ENCODE data around the gene KCNG1. TPM values are rescaled to one million over a fixed set of nuclear protein-coding genes. Genes with fewer than 3 reads are reported as not detected.

KCNG1 gene
- total RNA-seq, 6 experiments from 2014 or later, result 3.0 to 5.4 (median 3.5) TPM

DNA sequence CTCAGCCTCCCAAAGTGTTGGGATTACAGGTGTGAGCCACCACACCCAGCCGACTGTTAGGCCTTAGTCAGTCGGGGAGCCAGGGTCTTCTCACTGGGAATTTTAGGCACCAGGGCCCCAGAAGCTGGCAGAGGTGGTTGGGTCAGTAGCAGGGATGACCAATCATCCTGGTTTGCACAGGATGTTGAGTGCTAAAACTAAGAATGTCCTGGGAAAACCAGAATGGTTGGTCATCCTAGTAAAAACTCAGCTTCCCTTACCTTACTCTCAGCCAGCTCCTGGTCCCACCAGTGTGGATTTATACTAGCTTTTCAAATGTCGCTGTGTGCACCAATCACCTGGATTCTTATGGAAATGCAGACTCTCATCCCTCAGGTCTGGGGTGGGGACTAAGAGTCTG is 31.8 kb downstream of the KCNG1 start:
- H3K9me3 Mint-ChIP-seq, result no peaks in the 10 kb centered on the region
- no peaks in the 10 kb centered on the region; the same call in 1 of the 2 replicates for H3K27me3 Mint-ChIP-seq (ENCODE audit: insufficient read depth)
- H3K36me3 Mint-ChIP-seq (ENCODE audit: low read depth), result 0 out of 2 replicates have a peak, but pooled peaks cover 4% of the 10 kb centered on the region
- peak overlapping the region; percentile 43; the same call in 1 of the 2 replicates for H3K27ac Mint-ChIP-seq
- H3K4me1 Mint-ChIP-seq (ENCODE audit: low read depth), result peaks cover 27% of the 10 kb centered on the region
- DNase-seq, result no peak
- TF ChIP-seq, protein P1, sequence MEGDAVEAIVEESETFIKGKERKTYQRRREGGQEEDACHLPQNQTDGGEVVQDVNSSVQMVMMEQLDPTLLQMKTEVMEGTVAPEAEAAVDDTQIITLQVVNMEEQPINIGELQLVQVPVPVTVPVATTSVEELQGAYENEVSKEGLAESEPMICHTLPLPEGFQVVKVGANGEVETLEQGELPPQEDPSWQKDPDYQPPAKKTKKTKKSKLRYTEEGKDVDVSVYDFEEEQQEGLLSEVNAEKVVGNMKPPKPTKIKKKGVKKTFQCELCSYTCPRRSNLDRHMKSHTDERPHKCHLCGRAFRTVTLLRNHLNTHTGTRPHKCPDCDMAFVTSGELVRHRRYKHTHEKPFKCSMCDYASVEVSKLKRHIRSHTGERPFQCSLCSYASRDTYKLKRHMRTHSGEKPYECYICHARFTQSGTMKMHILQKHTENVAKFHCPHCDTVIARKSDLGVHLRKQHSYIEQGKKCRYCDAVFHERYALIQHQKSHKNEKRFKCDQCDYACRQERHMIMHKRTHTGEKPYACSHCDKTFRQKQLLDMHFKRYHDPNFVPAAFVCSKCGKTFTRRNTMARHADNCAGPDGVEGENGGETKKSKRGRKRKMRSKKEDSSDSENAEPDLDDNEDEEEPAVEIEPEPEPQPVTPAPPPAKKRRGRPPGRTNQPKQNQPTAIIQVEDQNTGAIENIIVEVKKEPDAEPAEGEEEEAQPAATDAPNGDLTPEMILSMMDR (IDR thresholded peaks at IDR 0.05), result no peak
- no peak overlapping the region for H3K4me3 Mint-ChIP-seq

DNA sequence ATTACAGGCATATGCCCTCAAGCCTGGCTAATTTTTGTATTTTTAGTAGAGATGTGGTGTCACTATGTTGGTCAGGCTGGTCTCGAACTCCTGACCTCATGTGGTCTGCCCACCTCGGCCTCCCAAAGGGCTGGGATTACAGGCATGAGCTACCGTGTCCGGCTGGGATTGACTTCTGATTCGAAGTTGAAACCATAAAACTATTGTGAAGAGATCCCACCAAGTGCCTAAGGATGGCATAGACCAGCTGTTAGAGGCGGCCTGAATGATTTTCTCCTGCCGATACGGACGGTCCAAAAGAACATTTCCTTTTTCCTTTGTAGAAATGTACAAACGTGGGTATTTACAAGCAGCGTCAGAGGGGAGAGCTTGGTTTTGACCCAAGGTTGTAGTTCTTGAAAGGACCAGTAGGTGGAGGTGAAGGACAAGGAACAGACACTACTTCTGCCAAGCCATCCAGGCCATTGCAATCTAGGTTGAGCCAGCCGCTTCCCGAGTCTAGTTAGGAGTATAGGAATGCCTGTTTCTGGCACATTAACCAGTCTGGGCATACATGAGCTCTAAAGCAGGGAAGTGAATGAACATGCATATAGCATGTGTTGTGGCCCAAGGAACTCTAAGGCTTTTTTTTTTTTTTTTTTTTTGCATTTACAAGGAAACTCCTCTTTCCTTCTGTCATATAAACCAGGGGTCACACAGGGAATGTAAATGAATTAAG is 35.3 kb downstream of the KCNG1 start:
- H3K27ac Mint-ChIP-seq, result no peak overlapping the region
- H3K27me3 Mint-ChIP-seq (ENCODE audit: insufficient read depth), result no peaks in the 10 kb centered on the region; the same call in 1 of the 2 replicates
- H3K4me3 Mint-ChIP-seq, result peak overlapping the region; percentile 55
- H3K4me1 Mint-ChIP-seq (ENCODE audit: low read depth), result peaks cover 29% of the 10 kb centered on the region
- H3K9me3 Mint-ChIP-seq, result no peaks in the 10 kb centered on the region
- TF ChIP-seq, protein P1 (IDR thresholded peaks at IDR 0.05), result peak; percentile 94
- H3K36me3 Mint-ChIP-seq (ENCODE audit: low read depth), result no peaks in the 10 kb centered on the region
- peak; percentile 83 for DNase-seq

DNA sequence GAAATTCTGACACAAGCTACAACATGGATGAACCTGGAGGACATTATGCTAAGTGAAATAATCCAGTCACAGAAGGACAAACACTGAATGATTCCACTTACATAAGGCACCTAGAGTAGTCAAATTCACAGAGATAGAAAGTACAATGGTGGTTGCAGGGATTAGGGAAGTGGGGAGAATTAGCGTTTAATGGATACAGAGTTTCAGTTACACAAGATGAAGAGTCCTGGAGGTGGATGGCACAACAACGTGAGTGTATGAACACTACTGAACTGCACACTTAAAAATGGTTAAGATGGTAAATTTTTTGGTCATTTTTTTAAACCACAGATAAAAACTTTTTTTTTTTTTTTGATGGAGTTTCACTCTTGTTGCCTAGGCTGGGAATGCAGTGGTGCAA is 39.6 kb downstream of the KCNG1 start:
- no peak for DNase-seq
- TF ChIP-seq, protein P1 (IDR thresholded peaks at IDR 0.05), result no peak
- no peaks in the 10 kb centered on the region for H3K9me3 Mint-ChIP-seq
- no peaks in the 10 kb centered on the region; the same call in 1 of the 2 replicates for H3K27me3 Mint-ChIP-seq (ENCODE audit: insufficient read depth)
- H3K27ac Mint-ChIP-seq, result peak overlapping the region; percentile 39
- H3K36me3 Mint-ChIP-seq (ENCODE audit: low read depth), result no peaks in the 10 kb centered on the region
- peaks cover 54% of the 10 kb centered on the region for H3K4me1 Mint-ChIP-seq (ENCODE audit: low read depth)
- H3K4me3 Mint-ChIP-seq, result no peak overlapping the region

DNA sequence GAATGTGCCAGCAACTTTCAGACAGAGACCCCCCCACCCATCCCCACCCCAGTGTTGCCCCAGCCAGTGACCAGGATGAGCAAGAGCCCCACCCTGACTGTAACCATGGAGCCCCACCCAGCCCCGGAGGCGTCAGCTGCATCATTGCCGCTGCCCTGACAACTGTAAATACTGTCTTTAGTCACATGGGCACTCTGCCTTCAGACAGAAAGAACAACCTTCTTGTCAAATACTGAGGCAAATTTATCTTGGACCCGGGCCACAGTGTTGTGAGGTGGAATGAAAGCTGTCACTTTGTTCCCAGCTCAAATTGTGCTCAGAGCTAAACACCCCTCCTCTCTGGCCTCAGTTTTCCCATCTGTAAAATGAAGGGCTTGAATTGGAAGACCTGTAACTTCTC is 40.5 kb downstream of the KCNG1 start:
- H3K27ac Mint-ChIP-seq, result peak overlapping the region; percentile 81
- no peaks in the 10 kb centered on the region for H3K36me3 Mint-ChIP-seq (ENCODE audit: low read depth)
- H3K4me1 Mint-ChIP-seq (ENCODE audit: low read depth), result peaks cover 49% of the 10 kb centered on the region
- DNase-seq, result peak; percentile 72
- H3K27me3 Mint-ChIP-seq (ENCODE audit: insufficient read depth), result no peaks in the 10 kb centered on the region; the same call in 1 of the 2 replicates
- no peaks in the 10 kb centered on the region for H3K9me3 Mint-ChIP-seq
- H3K4me3 Mint-ChIP-seq, result no peak overlapping the region
- TF ChIP-seq, protein P1 (IDR thresholded peaks at IDR 0.05), result no peak

DNA sequence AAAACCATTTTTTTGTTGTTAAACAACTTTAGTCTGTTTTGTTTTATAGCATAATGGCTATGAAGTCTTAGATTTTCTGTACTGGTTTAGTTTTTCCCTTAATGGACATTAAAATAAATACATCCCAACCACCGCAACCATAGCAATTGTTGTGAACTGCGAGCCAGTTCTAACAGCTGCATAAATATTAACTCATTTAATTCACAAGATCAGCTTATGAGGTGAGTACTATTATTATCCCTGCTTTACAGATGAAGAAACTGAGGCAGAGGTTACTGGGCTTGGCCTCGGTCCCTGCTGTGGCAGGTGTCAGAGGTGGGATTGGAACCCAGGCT is 41.2 kb downstream of the KCNG1 start:
- Mint-ChIP-seq H3K27me3 (ENCODE audit: insufficient read depth) (peaks cover 5% of the 10 kb centered on the region), H3K36me3 (ENCODE audit: low read depth) (no peaks in the 10 kb centered on the region), H3K9me3 (no peaks in the 10 kb centered on the region), H3K27ac (peak overlapping the region; percentile 86), H3K4me3 (no peak overlapping the region), H3K4me1 (ENCODE audit: low read depth) (peaks cover 55% of the 10 kb centered on the region)
- DNase-seq, result no peak
- TF ChIP-seq, protein P1 (IDR thresholded peaks at IDR 0.05), result peak; percentile 66
